ENCODE results near the gene FAM120A.

- TF ChIP-seq POLR2A (IDR thresholded peaks at IDR 0.05), result no peak
- TF ChIP-seq CTCF (IDR thresholded peaks at IDR 0.05), result no peak
- no peak for TF ChIP-seq POLR2AphosphoS5 (IDR thresholded peaks at IDR 0.05)
- no peak for TF ChIP-seq EP300 (IDR thresholded peaks at IDR 0.05)
These were observed 25.9 kb downstream of the FAM120A start for GRCh38 chr9:93477397-93477796.

Data from sigmoid colon (tissue), 4 donors.